Activated CD8-positive, alpha-beta memory T cell treated with anti-CD3 and anti-CD28 coated beads for 36 hours (primary cell): ENCODE data around the gene SERPINA12. TPM values are rescaled to one million over a fixed set of nuclear protein-coding genes. Genes with fewer than 3 reads are reported as not detected.
"Not testable (repeated sequence)": the region's sequence is repeated elsewhere in the genome, so short reads cannot be mapped to it uniquely, and the experiment has no call there.

Experiments used
- CTCF ChIA-PET: fragments of 350-600 bp; sonication (Branson Sonifier 250); formaldehyde crosslinking; loops from one replicate; lab custom pipeline; 2021; ENCODE audit warnings: antibody characterized with exemption; lab: Charles Lee
- POLR2A ChIA-PET: fragments of 350-600 bp; sonication (Branson Sonifier 250); formaldehyde crosslinking; loops from one replicate; lab custom pipeline; 2021; ENCODE audit warnings: antibody characterized with exemption; lab: Charles Lee
- total RNA-seq, 2 experiments: library from RNA; stranded (reverse); gene quantifications; one replicate each; pipeline ENCODE4 v1.2.3, GENCODE V29; 2021

Gene SERPINA12
- total RNA-seq, 2 experiments from 2014 or later, result not detected

DNA sequence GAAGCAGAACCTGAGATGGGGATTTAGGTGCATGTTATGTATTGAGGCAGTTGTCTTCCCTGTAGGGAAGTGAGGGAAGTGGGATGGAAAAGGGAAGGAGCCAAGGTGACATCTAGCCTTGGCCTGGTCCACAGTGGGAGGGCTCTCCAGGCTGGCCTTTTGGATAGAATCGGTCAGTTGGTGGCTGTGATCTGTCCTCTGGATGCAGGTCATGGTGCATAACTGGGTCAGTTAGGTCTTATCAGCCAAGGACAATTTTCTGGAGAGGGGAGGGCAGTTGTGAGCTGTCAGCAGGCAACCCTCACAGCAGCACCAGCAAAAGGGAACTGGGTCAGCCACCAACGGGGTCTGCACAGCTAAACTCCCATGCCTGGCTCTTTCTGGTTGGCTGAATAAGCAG is 9.6 kb downstream of the SERPINA12 start:
- POLR2A ChIA-PET, result no interaction called here
- CTCF ChIA-PET, result interaction anchor here (1.2 kb wide), 1 partner anchor 13 kb away, joined by 4 read pairs; no protein-coding TSS in a partner anchor

DNA sequence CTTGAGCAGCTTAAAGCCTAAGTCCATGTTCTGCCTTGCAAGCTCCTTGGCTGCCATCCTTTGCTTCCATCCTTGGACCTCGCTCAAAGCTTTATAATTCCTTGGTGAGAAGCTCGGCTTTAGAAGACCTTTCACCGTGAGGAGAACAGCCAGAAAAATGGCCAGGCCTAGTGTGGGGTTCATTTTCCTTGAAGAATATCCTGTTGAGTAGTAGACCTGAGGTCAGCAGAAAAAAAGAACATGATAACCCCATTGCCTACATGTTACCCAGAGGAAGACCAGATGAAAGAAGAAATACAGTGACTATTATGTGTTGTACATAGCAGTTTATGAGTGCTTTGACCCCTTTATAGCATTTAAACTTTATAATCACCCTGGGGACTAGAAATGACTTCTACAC is 11.1 kb downstream of the SERPINA12 start:
- ChIA-PET POLR2A (no interaction called here), CTCF (interaction anchor here (1.3 kb wide), 1 partner anchor 12 kb away, joined by 3 read pairs; no protein-coding TSS in a partner anchor)

DNA sequence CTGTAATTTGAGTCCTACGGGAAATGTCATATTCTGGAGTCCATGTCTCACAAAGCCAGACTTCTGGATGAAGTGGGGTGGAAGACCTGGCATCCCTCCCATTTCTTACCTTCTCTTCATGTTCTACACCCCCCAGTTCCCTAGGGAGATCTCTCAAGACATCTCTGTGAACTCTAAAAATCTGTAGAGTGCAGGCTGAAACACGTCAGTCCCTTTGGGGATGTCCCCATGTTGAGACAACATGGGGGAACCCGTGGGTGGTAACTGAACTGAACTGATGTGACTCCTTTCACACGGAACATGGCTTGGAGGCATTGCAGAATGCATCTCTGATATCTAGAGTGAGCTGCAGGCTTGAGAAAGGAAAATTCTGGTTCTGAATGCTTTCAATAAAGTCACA is 15.2 kb downstream of the SERPINA12 start:
- ChIA-PET POLR2A (no interaction called here), CTCF (no interaction called here)

DNA sequence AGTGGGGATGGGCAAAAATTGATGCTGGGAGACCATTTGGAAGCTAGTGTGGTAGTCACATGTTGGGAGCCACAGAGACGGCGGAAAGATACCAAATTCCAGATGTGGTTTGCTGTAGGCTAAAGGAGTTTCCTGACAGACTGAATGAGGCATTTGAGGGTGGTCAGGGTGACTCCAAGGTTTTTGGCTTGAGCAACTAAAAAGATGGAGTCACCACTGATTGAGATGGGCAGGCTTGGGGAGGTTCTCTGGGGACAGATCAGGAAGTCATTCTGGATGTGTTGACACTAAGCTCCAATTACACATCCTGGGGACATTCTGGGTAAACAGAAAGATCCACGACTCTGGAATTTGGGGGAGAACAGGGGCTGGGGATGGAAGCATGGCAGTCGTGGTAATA is 17.8 kb downstream of the SERPINA12 start:
- ChIA-PET CTCF (no interaction called here), POLR2A (no interaction called here)

DNA sequence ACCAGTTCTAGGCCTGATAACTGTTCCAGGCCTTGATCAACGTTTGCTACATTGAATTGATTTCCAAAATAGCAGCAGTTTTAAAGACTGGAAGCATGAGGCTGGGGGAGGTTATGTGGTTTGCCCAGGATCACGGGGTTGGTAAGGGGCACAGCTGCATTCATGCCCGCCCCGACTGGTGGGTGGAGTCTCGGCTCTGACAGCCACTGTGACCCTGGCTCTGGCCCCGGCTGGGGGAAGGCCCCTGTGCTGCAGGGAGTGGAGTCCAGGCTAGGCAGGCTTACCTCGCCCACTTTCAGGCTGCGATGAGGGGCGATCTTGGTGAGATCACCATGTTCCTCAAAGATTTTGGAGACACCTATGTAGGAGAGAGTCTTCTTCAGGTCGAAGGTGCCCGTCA is 19.9 kb downstream of the SERPINA12 start:
- CTCF ChIA-PET, result no interaction called here
- POLR2A ChIA-PET, result no interaction called here

DNA sequence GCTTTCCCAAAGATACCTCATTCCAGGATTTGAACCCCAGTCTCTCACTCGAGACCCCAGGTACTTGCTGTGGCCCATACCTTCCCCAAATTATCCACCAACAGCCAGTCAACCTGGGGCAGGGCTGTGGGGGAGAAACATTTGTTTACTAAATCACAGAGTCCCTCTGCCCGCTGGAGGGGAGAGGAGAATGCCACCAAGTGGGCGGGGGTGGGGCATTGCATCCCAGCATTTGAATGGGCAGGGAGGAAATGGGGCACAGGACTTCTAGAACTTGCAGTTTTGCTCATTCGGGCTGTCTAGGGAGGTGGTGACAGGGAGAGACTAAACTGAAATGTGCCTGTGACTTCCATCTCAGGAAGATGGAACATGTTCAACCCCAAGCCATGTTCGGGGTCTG is 22.4 kb downstream of the SERPINA12 start:
- POLR2A ChIA-PET, result no interaction called here
- CTCF ChIA-PET, result interaction anchor here (1.0 to 1.6 kb wide), 6 partner anchors 11 to 350 kb away, joined by 3 to 4 read pairs (median 4); partner anchors contain the start of gene SERPINA9

DNA sequence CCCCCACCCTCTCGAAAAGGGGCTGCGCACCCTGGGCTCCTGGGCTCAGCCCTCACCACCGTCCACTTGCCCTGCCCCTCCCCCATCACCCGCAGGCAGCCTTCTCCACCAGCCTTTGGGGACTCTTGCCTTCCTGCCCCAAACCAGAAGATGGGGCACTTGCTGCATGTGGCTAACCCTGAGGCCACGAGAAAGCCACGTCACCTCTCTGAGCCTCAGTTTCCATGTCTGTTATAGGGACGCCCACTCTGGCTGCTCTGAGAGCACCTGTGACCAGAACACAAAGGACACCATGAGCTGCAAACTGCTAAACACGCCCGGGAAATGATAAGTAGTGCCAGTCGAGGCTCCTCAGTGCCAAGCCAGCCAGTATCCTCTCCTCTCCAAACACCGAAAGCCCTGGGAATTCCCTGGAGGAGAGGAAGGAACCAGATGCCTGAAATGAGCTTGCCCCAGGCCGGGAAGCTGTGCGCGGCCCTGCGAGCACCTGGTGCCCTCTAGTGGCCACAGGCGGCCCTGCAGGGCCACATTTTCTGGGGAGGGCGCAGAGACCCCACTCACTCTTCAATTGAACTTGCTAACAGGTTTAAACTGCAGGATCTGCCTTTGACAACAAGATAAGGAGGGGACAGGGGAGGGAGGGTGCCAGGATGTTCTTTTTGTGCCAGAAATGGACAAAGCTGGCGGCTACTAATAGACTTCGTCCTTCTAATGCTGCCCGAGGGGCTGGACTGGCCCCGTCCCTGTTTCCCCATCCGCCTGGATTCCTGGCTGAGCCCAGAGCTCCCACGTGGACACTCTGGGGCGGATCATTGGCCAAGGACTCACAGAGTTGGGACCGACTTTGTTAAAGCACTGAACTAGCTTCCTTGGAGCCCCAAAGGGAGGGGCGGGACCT is 23.1 kb downstream of the SERPINA12 start:
- CTCF ChIA-PET, result interaction anchor here (0.8 to 1.6 kb wide), 10 partner anchors 9 to 354 kb away, joined by 3 to 6 read pairs (median 4); partner anchors contain the start of gene SERPINA9
- POLR2A ChIA-PET, result no interaction called here

DNA sequence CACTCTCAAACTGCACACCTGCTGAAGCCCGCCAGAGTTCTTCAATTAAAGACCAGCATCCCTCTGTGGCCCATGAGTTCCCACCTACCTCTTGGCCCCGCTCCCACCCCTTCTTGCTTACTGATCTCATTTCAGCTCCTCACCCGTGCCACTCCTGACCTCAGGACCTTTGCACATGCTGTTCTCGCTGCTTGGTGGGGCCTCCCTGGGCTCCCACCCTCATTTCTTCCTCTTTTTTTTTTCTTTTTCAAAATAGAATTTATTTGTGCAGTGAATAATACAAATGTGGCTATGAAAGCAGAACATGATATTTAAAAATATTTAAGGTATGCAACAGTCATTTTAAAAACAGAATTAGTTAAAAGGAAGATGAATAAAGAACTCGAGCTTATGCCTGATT is 24.8 kb downstream of the SERPINA12 start:
- ChIA-PET CTCF (no interaction called here), POLR2A (no interaction called here)

DNA sequence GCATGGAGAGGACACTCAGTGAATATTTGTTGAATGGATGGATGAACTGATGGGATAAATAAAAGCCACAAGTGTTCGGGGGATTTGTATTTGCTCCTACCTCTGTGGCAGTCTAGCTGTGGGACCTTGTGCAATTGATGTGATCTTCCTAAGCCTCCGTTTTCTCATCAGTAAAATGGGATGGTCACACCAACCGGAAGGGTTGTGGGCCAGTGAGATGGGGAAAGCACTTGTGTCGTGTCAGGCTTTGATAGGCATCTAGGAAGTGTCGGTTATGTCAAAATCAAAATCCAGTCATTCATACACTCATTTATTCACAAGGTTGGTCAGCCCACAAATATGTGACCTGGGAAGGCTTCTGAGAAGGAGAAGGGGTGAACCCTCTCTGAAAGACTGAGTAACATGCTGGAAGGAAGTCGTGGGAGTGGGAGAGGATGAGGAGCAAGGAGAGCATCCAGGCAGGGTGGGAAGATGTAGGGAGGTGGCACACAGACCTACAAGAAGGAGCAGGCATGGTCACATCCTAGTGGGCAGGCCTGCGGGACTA is 25.5 kb downstream of the SERPINA12 start:
- ChIA-PET POLR2A (no interaction called here), CTCF (no interaction called here)

DNA sequence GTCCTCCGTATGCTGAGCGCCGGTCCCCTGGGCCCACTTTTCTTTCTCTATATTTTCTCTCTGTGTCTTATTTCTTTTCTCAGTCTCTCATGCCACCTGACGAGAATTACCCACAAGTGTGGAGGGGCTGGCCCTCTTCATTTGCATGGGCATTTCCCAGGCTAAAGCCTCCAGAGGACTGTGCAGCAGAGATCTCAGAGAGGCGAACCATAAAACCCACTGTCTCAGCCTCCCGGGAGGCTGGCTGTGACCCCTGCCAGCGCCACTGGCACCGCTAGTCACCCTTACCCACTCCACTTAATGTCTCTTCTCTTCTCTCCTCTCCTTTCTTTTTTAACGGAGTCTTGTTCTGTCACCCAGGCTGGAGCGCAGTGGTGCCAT is 26.2 kb downstream of the SERPINA12 start:
- CTCF ChIA-PET, result no interaction called here
- POLR2A ChIA-PET, result no interaction called here

DNA sequence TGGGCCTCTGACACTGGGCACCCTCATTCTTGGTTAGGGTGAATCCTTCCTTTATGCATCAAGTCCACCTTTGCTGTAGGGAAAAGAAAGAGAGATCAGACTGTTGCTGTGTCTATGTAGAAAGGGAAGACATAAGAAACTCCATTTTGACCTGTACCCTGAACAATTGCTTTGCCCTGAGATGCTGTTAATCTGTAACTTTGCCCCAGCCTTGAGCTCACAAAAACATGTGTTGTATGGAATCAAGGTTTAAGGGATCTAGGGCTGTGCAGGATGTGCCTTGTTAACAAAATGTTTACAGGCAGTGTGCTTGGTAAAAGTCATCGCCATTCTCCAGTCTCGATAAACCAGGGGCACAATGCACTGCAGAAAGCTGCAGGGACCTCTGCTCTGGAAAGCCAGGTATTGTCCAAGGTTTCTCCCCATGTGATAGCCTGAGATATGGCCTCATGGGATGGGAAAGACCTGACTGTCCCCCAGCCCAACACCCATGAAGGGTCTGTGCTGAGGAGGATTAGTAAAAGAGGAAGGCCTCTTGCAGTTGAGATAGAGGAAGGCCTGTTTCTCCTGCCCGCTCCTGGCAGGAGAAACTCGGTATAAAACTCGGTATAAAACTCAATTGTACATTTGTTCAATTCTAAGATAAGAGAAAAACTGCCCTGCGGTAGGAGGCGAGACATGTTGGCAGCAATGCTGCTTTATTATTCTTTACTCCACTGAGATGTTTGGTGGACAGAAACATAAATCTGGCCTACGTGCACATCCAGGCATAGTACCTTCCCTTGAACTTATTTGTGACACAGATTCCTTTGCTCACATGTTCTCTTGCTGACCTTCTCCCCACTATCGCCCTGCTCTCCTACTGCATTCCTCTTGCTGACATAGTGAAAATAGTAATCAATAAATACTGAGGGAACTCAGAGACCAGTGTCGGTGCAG is 26.9 kb downstream of the SERPINA12 start:
- POLR2A ChIA-PET, result not testable (repeated sequence)

DNA sequence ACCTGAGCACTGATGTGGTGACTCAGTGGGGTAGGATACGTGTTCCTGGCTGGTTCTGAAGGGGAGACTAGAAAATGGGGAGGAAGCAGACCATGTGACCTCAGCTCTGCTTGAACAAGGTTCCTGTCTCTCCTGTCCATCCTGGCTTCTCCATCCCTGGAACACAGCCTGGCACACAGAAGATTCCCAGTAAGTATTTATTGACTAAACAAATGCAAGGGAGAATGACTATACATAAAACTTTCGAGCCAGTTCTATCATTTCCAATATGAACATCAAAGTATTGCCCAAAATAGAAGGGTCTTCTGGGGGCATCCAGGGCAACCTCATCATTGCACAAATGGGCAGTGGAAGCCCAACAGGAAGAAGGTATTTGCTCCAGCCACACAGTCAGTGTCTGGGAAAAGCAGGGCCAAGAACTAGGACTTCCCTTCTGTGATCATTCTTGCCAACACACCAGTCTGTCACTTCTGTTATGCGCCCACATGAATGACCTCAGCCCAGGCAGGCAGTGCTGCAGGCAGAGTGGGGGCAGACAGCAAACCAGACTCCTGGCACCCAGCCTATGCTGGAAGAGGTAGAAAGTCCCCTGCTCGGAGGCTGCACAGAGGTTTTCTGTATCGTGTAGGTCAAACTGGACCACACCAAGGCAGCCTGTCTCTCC is 27.7 kb downstream of the SERPINA12 start:
- CTCF ChIA-PET, result no interaction called here
- POLR2A ChIA-PET, result no interaction called here

More for the DNA sequence above, 26.9 kb downstream of the SERPINA12 start:
- CTCF ChIA-PET, result not testable (repeated sequence)

DNA sequence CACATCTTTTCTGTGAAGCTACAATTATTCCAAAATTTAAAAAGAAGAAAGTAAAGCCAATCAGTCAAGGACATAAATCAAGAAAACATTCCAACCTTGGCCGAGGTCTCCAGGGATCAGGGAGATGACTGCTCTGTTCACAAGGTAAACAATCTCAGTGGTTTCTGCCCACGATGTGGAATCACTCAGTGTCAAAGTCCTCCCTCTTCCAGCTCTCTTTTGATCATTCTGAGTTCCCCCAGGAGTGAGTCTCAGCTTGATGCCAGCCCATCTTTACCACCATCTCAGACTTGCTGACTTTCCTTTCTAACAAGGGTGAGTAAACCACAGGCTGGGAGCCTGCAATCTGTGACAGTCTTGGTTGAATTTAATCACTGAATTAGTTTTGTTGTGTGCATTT is 28.5 kb downstream of the SERPINA12 start:
- ChIA-PET CTCF (no interaction called here), POLR2A (no interaction called here)

DNA sequence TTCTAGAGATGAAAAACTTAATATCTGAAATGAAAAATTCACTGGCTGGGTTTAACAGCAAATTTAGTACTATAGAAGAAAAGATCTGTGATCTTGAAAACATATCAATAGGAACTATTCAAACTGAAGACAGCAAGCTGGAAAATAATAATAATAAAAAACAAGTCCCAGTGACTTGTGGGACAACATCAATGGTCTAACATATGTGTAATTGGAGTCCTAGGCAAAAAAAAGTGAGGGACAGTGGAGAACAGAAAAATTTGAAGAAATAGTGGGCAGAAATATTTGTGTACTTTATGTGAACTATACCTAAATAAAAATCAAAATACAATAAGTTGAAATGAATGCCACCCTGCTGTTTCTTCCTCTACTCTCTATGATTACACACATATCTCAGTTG is 30.8 kb downstream of the SERPINA12 start:
- ChIA-PET CTCF (no interaction called here), POLR2A (no interaction called here)

DNA sequence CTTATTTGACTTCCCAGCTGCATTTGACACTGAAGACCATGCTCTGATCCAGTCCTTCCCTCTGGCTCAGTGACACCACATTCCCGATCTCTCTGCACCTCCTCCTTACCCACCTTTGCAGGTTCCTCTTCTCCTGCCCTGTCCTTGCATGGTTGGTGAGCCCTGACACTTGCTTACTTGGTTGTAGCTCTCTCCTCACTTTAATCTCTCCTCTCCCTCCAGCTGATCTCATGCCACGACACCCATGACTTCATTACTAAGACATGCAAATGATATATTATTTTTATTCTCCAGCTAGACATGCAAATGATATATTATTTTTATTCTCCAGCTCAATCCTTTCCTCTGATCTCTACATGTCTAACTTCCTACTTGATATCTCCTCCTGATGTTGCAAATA is 33.2 kb downstream of the SERPINA12 start, which contains the start of gene SERPINA9:
TSS of gene SERPINA9 (minus strand) at position 175 of the 400 bp plus-strand sequence. CDS start 6,357 bp downstream, outside the sequence.
- CTCF ChIA-PET, result interaction anchor here (1.1 kb wide), 1 partner anchor 10 kb away, joined by 4 read pairs; no protein-coding TSS in a partner anchor
- POLR2A ChIA-PET, result no interaction called here

DNA sequence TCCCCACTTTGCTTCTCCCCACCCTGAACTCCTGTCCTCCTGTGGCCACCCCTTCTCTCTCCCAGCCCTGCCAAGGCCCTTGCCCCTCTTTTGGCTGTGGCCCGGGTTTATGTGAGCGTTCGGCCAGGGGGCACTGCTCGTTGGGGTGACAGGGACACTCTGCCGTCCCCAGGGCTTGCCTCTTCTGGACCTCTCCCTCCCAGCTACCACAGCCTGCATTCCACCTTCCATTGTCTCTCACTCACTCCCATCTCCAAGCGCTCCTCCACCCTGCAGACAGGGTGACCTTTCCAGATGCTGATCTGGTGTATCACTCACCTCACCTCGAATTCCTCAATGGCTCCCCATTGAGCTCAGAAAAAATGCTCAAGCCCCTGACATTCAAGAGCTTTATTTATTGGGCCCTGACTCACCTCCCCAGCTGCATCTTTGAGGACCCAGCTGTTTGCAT is 34.7 kb downstream of the SERPINA12 start:
- ChIA-PET POLR2A (no interaction called here), CTCF (no interaction called here)

DNA sequence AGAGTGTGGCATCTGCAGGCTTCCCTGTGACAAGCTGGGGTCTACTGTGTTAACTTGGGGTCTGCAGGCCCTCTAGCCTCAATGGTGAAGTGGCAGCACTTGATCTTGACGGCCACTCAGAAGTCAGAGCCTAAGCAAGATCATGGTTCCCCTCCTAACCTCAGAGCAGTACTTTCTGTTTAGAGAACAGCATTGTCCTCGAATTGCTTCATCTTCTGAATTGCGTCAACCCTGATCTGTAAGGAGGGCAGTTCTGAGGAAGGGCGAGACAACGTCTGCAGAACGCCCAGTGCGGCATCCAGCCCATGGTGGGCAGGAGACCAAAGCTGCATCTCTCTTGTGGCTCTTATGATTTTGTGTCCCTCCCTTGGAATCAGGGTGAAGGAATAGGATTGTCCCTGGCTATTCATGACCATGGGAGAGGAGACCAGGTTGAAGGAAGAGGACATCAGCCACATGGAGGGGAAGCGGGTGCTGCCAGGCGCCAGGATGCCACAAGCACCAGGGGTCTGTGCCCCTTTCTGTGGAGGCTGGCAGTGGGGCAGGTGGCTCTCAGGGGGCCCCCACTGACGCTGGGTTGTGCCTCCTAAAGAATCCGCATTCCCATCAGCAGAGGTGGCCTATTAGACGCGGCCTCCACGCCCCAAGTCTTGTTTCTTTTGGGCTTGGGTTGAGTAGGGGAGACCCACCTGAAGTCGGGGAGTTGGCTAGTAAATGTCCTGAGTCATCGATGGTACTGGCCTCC is 35.4 kb downstream of the SERPINA12 start:
- CTCF ChIA-PET, result no interaction called here
- POLR2A ChIA-PET, result no interaction called here

DNA sequence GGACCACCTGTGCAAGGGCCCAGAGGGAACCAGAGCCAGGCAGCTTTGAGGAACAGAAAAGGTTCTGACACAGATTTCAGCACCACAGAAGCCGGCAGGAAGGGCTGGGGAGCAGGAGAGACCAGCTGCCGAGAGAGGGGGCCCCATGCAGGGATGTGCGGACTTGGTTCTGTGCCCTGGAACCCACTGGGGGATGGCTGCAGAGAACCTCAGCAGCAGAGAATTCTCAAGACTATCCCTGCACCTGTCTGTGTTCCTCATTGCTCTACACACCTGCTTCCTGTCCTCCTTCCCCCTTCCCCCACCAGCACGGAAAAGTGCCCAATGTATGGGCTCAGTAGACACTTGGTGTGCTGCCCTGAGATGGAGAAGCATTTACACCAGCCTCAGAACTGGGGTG is 36.4 kb downstream of the SERPINA12 start:
- POLR2A ChIA-PET, result no interaction called here
- CTCF ChIA-PET, result no interaction called here
